Activated CD4-positive, alpha-beta T cell treated with anti-CD3 and anti-CD28 coated beads, Interleukin-2, Interleukin-4, amounts not matched to agents 100 ng/mL and 50 ng/mL, durations not matched to agents 16 hours and 8 hours (primary cell): ENCODE measurements around the gene KRT26.

Experiments used
- DNase-seq: peaks from one replicate; pipeline ENCODE4 v3.0.0-alpha.2; 2020; ENCODE audit warnings: low spot score

KRT26 gene

GRCh38 chr17:40727447-40728231 lies 44.4 kb downstream of the KRT26 start:
- DNase-seq = no peak

GRCh38 chr17:40726919-40727318 lies 45.1 kb downstream of the KRT26 start:
- DNase-seq = no peak

GRCh38 chr17:40724656-40725055 lies 47.3 kb downstream of the KRT26 start:
- DNase-seq = no peak

- no peak for DNase-seq
Observed at GRCh38 chr17:40722241-40722640, 49.8 kb downstream of the KRT26 start.

- DNase-seq = no peak
Observed at GRCh38 chr17:40720899-40721298, 51.1 kb downstream of the KRT26 start.

- DNase-seq = no peak
Observed at GRCh38 chr17:40718930-40719329, 53.1 kb downstream of the KRT26 start.

- DNase-seq = no peak
Observed at GRCh38 chr17:40717776-40718175, 54.2 kb downstream of the KRT26 start.
